Stimulated activated naive CD8-positive, alpha-beta T cell treated with anti-CD3 and anti-CD28 coated beads, Interleukin-15, amount 100 ng/mL, for 72 hours (primary cell): ENCODE data around the gene PPIE.

Experiments used
- ATAC-seq: fragments of 150-1000 bp; cut with Tn5 transposase; 2 replicates; pipeline ENCODE4 v1.10.0; 2021; ENCODE audit warnings: mild to moderate bottlenecking, moderate library complexity
- DNase-seq, 2 donors: peaks; one replicate each; pipeline ENCODE4 v3.0.0; 2021 to 2022
- H3K27ac Mint-ChIP-seq, 2 donors: one replicate each; pipeline ENCODE4 v1.8.0; 2022; ENCODE audit warnings: mild to moderate bottlenecking in 2 of 2, mixed read lengths in 2 of 2, moderate library complexity in 2 of 2
- H3K27me3 Mint-ChIP-seq: one replicate; pipeline ENCODE4 v1.8.0; 2022; ENCODE audit warnings: mixed read lengths
- H3K4me1 Mint-ChIP-seq: one replicate; pipeline ENCODE4 v1.8.0; 2022; ENCODE audit warnings: mild to moderate bottlenecking, mixed read lengths
- H3K4me3 Mint-ChIP-seq, 2 donors: one replicate each; pipeline ENCODE4 v1.8.0; 2022; ENCODE audit warnings: mild to moderate bottlenecking in 2 of 2, mixed read lengths in 2 of 2, moderate library complexity in 1 of 2
- H3K9me3 Mint-ChIP-seq, 2 donors: one replicate each; pipeline ENCODE4 v1.8.0; 2022; ENCODE audit warnings: mixed read lengths in 2 of 2

The PPIE gene

DNA sequence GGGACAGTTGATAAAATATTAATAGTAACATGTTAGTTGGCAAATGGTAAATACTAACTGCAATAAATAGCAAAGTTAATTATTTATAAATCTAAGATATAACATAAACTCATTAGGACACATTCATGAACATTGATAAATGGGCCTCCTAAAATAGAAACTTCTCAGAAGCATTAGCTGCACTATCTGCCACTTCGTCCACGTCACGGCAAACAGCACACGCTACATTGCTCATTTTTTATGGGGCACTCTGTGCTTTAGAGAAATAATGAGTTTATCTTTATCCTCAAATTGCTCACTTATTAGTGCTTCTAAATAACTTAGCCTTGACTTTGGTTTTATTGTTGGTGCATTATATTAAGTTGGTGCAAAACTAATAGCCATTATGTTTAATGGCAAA is 31.2 kb upstream of the PPIE start:
- Mint-ChIP-seq H3K27ac (no peak overlapping the region), H3K4me1 (no peaks in the 10 kb centered on the region), H3K4me3 (no peak overlapping the region), H3K9me3 (no peaks in the 10 kb centered on the region), H3K27me3 (peaks cover 2% of the 10 kb centered on the region)
- no peak for DNase-seq
- ATAC-seq: no peak

DNA sequence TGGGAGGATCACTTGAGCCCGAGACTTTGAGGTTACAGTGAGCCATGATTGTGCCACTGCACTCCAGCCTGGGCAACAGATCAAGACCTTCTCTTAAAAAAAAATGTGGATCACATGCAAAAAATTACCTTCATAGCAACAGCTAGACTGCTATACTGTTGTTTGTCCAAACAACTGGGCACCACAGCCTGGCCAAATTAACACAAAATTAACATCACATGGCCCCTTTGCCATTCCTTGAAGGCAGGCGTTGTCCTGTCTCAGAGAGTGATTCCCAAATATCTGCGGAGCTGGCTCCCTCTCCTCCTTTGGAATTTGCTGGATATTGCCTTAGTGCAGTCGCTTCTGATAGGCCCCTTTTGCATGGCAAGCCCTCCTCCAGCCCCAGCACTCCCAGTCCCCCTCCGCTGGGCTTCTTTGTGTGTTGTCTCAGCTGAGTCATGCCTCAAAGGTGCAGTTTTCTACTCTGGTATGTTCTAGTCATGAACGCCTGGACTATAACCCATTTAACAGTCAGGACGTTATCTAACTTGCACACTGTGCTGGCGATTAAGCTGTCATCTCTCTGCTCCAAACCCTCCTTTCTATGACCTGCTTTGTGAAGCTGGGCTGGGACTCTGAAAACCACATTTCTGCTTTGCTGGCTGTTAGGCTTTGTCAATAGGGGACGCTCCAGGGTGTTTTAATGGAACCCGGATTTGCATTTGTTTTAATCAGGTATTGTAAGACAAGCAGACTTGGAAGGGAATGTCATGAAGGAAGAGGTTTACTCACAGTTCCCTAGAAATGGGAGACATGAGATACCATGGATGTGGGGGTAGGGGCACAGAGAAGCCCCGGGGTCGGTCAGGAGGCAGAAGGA is 27.3 kb upstream of the PPIE start:
- Mint-ChIP-seq H3K27me3 (peaks cover 20% of the 10 kb centered on the region), H3K27ac (no peak overlapping the region), H3K9me3 (no peaks in the 10 kb centered on the region), H3K4me3 (no peak overlapping the region), H3K4me1 (no peaks in the 10 kb centered on the region)
- DNase-seq (no peak), ATAC-seq (no peak)

DNA sequence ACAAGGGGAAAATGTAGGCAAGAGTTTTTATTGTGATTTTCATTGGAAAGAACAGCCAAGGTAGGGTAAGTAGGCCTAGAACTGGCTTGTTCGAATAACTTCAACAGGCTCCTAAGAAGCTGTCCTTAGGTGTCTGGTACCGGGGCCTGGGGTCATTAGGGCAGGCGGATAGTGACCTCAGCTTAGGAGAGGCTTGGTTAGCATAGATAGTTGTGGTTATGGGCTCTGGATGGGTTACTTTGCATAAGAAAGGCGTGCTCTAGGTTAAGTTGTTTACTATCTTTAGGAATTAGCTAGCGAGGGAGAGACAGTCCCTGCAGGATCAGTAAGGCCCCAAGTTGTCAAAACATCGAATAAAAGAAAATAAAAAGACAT is 26.7 kb upstream of the PPIE start:
- H3K4me1 Mint-ChIP-seq: no peaks in the 10 kb centered on the region
- no peaks in the 10 kb centered on the region for H3K9me3 Mint-ChIP-seq
- H3K27me3 Mint-ChIP-seq: peaks cover 26% of the 10 kb centered on the region
- no peak overlapping the region for H3K4me3 Mint-ChIP-seq
- H3K27ac Mint-ChIP-seq: no peak overlapping the region
- DNase-seq: no peak
- ATAC-seq: no peak

DNA sequence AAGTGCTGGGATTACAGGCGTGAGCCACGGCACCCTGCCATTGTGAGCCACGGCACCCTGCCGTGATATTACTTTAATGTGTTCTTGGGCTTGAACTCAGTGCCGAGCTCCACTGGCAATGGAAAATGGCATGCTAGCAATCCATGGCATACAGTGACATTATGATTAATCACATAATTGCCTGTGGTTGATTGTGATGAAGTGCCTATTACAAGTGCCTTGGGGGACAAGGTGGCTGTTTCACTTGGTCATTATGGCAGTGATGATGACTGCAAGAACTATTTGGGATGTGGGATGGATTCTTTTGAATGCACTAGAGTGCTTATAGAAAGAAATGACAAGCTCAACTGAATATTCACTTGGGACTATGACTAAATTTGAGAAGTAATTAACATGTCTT is 25.1 kb upstream of the PPIE start:
- no peak overlapping the region for H3K4me3 Mint-ChIP-seq

DNA sequence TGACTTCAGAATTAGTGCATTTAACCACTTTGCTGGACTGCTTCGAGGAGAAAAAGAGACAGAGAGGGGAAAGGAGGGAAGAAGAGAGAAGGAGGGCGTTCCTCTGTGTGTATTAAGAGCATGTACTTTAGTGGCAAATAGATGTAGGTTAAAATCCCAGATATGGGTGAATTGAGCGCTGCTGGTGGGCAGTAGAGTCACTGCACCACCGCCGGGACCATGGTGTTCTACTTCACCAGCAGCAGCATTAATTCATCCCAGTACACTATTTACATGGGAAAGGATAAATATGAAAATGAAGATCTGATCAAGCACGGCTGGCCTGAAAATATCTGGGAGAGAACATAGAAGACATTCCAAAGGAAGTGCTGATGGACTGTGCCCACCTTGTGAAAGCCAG is 20.9 kb upstream of the PPIE start:
- H3K9me3 Mint-ChIP-seq: no peaks in the 10 kb centered on the region
- H3K4me1 Mint-ChIP-seq: no peaks in the 10 kb centered on the region
- ATAC-seq: no peak
- H3K27me3 Mint-ChIP-seq: peaks cover 58% of the 10 kb centered on the region
- no peak for DNase-seq
- no peak overlapping the region for H3K27ac Mint-ChIP-seq
- H3K4me3 Mint-ChIP-seq: no peak overlapping the region

More for the DNA sequence above, 25.1 kb upstream of the PPIE start:
- Mint-ChIP-seq H3K27me3 (peaks cover 42% of the 10 kb centered on the region), H3K4me1 (no peaks in the 10 kb centered on the region), H3K27ac (no peak overlapping the region), H3K9me3 (no peaks in the 10 kb centered on the region)
- no peak for ATAC-seq
- DNase-seq: no peak

DNA sequence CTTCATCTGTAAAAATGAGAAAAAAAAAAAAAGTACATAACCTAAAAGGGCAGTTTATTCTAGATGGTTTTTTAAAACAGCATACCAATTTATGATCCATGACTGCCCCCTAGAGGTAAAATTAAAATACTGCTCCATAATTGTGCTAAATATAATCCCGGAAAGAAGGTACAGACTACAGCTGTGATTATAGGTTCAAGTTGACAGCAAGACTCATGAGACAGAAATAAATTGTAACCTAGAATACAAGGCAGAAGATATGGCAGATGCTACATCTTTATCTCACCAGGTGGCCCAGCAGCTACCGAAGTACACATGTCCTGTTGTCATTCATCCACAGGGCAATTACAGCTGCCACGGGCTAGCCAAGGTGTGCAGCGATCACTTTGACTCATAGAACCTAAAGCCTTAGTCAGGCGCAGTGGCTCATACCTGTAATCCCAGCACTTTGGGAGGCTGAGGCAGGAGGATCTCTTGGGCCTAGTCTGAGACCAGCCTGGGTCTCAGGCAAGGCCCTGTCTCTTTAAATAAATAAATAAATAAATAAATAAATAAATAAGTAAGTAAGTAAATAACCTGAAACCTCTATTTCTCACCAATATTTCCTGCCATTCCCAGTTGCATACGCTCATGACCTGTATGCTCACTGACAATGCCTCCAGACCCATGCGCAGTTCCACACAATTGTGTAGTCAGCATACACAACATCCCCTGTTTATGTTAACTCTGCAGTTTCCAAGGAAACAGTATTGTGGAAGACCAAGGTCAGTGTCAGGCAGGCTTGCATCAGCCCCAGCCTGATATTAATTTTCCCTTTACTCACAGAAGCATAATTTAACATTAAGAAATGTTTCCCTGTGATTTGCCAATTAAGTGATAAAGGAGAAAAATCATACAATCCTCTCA is 18.3 kb upstream of the PPIE start:
- Mint-ChIP-seq H3K27me3 (peaks cover 60% of the 10 kb centered on the region), H3K4me3 (no peak overlapping the region), H3K9me3 (no peaks in the 10 kb centered on the region), H3K4me1 (no peaks in the 10 kb centered on the region), H3K27ac (no peak overlapping the region)
- ATAC-seq (peak; percentile 71), DNase-seq (no peak)

DNA sequence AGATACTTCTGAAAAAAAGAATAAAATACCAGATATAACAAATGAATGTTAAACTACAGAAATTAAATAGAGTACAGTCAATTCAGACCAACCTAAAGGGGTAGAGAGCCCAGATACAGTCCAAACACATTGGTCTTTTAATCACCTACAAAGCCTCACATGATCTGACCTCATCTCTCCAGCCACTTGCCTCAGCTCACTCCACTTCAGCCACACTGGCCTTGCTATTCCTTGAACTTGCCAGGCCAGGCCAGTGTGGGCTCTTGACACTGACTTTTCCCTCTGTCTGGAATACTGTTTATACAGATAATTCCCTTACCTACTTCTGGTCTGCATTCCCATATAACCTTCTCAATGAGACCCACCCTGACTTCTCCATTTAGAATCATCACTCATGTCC is 17.0 kb upstream of the PPIE start:
- no peak overlapping the region for H3K4me3 Mint-ChIP-seq

DNA sequence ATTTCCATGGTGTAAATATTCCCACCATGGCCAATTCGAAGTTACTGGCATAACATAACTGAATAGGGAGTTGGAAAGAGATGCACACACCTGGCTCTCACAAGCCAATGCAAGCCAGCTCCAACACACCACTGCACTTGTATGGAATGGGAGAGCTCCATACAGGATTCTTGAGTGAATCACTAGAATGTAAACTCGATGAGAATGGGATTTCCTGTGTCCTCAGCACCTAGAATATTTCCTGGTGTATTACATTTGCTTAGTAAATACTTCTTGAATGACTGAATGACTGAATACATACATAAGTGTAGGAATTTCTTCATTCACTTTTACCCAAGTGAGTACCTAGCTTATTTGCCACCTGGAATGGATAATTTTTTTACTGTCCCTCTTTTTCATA is 16.2 kb upstream of the PPIE start:
- ATAC-seq (no peak), DNase-seq (no peak)
- H3K4me1 Mint-ChIP-seq: peaks cover 5% of the 10 kb centered on the region
- H3K9me3 Mint-ChIP-seq: no peaks in the 10 kb centered on the region
- no peak overlapping the region for H3K27ac Mint-ChIP-seq
- peaks cover 65% of the 10 kb centered on the region for H3K27me3 Mint-ChIP-seq
- no peak overlapping the region for H3K4me3 Mint-ChIP-seq

More for the DNA sequence above, 17.0 kb upstream of the PPIE start:
- Mint-ChIP-seq H3K27me3 (peaks cover 65% of the 10 kb centered on the region), H3K9me3 (no peaks in the 10 kb centered on the region), H3K27ac (no peak overlapping the region), H3K4me1 (no peaks in the 10 kb centered on the region)
- ATAC-seq (no peak), DNase-seq (no peak)

DNA sequence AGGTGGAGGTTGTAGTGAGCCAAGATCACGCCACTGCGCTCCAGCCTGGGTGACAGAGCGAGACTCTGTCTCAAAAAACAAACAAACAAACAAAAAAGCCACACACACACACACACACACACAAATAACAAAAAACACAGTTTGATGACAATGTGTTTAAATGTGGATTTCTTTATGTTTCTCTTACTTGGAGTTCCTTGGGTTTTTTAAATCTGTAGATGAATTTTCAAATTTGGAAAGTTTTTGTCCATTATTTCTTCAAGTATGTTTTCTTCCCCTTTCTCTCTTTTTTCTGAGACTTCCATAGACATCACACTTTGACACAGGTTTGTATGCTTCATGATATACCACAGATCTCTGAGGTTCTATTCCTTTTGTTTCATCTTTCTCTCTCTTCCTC is 12.1 kb upstream of the PPIE start:
- Mint-ChIP-seq H3K9me3 (no peaks in the 10 kb centered on the region), H3K27ac (no peak overlapping the region), H3K27me3 (peaks cover 81% of the 10 kb centered on the region), H3K4me3 (no peak overlapping the region), H3K4me1 (peaks cover 25% of the 10 kb centered on the region)
- DNase-seq (no peak), ATAC-seq (no peak)

DNA sequence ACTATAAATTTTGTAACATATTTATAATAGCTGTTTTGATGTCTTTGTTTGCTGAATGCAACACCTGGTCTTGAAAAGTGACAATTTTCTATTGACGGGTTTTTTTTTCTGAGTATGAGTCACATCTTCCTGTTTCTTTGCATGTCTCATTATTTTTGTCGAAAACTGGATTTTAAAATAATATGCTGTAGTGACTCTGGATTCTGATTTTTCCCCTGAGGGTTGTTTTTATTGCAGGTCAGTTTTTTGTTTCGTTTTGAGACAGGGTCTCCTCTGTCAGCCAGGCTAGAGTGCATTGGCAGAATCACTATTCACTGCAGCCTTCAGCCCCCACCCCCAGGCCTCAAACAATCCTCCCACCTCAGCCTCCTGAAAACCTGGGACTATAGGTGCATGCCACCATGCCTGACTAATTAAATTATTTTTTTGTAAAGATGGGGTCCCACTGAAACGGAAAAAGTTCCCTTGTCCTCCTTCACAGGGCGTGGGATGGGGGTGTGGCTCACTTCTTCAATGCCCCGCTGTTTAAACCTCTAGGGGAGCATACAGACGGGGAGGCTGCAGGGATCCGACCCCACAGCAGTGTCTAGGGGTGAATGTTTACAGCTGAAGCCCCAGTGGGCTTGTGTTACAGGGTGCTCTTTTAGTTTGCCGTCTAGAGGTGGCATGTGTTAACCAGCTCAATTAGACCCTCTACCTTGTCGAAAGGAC is 11.3 kb upstream of the PPIE start:
- Mint-ChIP-seq H3K27me3 (peaks cover 73% of the 10 kb centered on the region), H3K27ac (no peak overlapping the region), H3K9me3 (no peaks in the 10 kb centered on the region)

DNA sequence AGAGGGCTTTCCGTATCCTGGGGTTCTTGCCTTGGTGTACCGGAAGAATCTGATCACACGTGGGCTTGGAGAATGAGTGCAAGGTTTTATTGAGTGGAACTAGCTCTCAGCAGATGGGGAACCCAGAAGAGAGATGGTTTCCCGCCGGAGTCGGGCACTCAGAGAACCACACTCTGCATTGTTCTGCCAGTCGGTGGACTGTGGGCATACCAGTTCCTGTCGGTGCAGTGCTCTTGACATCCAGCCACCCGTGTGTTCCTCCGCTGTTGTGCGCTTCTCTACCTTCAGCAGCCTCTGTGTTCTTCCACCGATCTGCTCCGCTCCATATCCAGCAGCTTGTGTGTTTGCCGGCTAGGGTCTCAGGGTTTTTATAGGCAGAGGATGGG is 10.8 kb upstream of the PPIE start:
- no peak for DNase-seq
- no peak overlapping the region for H3K27ac Mint-ChIP-seq
- no peaks in the 10 kb centered on the region for H3K9me3 Mint-ChIP-seq
- H3K4me3 Mint-ChIP-seq: peak overlapping the region; percentile 17 to 35
- no peak for ATAC-seq
- peaks cover 25% of the 10 kb centered on the region for H3K4me1 Mint-ChIP-seq
- peaks cover 74% of the 10 kb centered on the region for H3K27me3 Mint-ChIP-seq

More for the DNA sequence above, 11.3 kb upstream of the PPIE start:
- H3K4me1 Mint-ChIP-seq: peaks cover 25% of the 10 kb centered on the region
- DNase-seq (no peak), ATAC-seq (peak; percentile 39)
- peak overlapping the region; percentile 17 to 35 for H3K4me3 Mint-ChIP-seq

DNA sequence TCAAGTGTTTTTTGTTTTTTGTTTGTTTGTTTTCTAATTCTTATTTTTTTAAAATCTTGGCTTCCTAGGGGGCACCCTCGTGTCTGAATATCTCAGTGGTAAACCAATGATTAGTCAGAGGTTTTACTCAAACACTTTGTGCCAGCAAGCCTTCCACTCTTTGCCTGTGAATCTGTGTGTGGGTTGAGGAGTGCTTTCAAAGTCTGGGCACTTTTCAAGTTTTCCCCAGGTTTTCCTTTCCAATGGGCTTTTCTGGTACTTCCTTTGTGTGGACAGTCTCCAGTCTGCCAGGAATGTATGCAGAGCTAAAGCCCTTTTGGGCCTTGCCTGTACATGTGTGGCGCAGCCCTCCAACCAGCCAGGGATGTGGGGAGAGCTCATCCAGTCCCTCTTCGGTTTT is 9.7 kb upstream of the PPIE start:
- Mint-ChIP-seq H3K4me3 (peak overlapping the region in 1 of 2 donors; percentile 26), H3K27me3 (peaks cover 81% of the 10 kb centered on the region), H3K27ac (no peak overlapping the region), H3K9me3 (no peaks in the 10 kb centered on the region), H3K4me1 (peaks cover 25% of the 10 kb centered on the region)
- no peak for DNase-seq
- ATAC-seq: no peak

DNA sequence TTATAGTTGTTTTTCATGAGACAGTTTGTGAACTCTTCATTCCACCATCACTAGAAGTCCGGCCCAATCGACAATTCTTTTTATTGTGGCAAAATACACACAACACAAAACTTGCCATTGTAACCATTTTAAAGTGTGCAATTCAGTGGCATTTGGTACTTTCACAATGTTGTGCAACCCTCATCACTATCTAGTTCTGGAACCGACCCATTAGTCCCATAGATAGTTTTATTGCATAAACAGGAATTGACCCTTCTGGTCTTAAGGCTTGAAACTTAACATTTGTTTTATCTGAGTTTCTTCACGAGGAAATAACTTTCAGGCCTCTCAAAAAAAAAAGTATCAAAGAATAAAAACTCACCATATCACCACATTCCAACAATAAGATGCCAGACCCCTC is 8.8 kb upstream of the PPIE start:
- Mint-ChIP-seq H3K4me1 (peaks cover 25% of the 10 kb centered on the region), H3K27me3 (peaks cover 81% of the 10 kb centered on the region), H3K9me3 (no peaks in the 10 kb centered on the region), H3K4me3 (no peak overlapping the region), H3K27ac (no peak overlapping the region)
- DNase-seq (no peak), ATAC-seq (no peak)

DNA sequence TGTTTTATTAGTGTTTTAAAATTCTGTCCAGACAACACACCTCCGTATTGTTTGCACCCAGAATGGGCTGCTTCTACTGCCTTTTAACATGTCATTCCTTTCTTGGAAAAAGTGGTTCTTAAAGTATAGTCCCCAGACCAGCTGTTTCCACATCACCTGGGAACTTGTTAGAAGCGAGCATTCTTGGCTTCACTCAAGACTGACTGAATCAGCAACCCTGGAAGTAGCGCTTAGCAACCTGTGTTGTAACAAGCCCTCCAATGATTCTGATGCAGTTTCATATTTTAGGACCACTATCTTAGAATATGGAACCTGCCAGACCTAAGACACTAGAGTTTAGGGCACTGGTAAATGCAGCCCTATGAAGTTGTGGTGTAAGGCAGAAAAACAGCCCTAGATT is 6.0 kb upstream of the PPIE start:
- DNase-seq (no peak), ATAC-seq (no peak)
- H3K27me3 Mint-ChIP-seq: peaks cover 61% of the 10 kb centered on the region
- peaks cover 39% of the 10 kb centered on the region for H3K4me1 Mint-ChIP-seq
- no peak overlapping the region for H3K4me3 Mint-ChIP-seq
- no peak overlapping the region for H3K27ac Mint-ChIP-seq
- H3K9me3 Mint-ChIP-seq: peaks cover 5 to 7% of the 10 kb centered on the region in 2 donors

DNA sequence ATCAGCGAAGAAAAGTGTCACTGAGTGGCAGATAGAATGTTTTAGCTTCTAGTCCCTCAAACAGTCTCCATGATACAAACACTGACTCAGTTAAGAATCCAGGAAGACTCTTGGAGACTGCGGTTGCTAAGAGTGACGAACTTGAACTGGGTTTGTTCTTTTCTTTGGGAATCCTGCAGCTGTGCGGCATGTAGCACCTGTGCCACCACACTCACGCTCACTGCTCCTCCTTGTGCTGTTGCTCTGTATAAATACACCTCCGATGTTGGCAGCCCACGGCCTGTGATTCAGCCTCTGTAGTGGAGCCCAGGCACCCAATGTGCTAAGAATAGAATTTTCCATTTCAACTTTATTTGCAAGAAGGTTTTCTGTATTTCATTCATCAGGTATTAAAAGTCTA is 5.5 kb upstream of the PPIE start:
- Mint-ChIP-seq H3K9me3 (peaks cover 5 to 7% of the 10 kb centered on the region in 2 donors), H3K27me3 (peaks cover 57% of the 10 kb centered on the region), H3K4me3 (no peak overlapping the region), H3K4me1 (peaks cover 39% of the 10 kb centered on the region), H3K27ac (no peak overlapping the region)
- ATAC-seq (no peak), DNase-seq (no peak)
